ENCODE results near the gene EEPD1.

GRCh38 chr7:36185092-36185491, 32.0 kb downstream of the EEPD1 start:
- TF ChIP-seq POLR2A (IDR thresholded peaks at IDR 0.05; ENCODE audit: low read depth, low read length) (no peak), POLR2AphosphoS5 (IDR thresholded peaks at IDR 0.05; ENCODE audit: low read depth, low read length) (no peak), PAX5 (IDR thresholded peaks at IDR 0.05; ENCODE audit: insufficient read depth, low read length, severe bottlenecking) (no peak)
